ENCODE data around the gene SIX1. TPM values are rescaled to one million over a fixed set of nuclear protein-coding genes. Genes with fewer than 3 reads are reported as not detected.

SIX1 gene
- total RNA-seq, 1 experiment from 2014 or later, result 0.32 TPM

DNA sequence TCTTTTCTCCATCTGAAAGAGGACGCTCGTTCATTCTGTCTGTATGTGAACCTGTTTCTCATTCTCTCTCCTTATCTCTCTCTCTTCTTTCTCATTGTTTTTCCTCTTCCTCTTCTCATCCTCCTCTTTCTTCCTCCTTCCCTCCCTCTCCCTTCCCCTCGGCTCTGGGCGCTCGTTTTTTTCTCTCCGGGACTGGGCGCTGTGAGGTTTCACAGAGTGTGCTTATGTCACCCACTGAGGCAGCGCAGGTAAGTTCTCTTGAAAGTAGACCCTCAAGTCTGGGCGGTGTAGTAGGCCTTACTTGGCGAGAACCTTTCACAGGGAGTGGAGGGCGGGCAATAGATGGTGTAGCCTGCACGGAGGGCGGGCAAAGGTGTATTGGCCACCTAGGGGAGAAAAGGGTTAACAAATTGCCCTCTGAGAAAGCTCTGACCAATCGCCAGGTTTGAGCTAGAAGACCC is 4.5 kb upstream of the SIX1 start:
- Mint-ChIP-seq H3K36me3 (ENCODE audit: insufficient read depth, unreplicated experiment) (peaks cover 9% of the 10 kb centered on the region), H3K4me1 (ENCODE audit: low read depth, unreplicated experiment) (peaks cover 31% of the 10 kb centered on the region), H3K4me3 (ENCODE audit: unreplicated experiment) (no peak overlapping the region), H3K27me3 (ENCODE audit: insufficient read depth, unreplicated experiment) (peaks cover 24% of the 10 kb centered on the region), H3K9me3 (ENCODE audit: unreplicated experiment) (no peaks in the 10 kb centered on the region), H3K27ac (ENCODE audit: unreplicated experiment) (no peak overlapping the region)
- DNase-seq, result no peak
- ChIA-PET CTCF (no interaction called here), POLR2A (no interaction called here)
- no peak for TF ChIP-seq CTCF (IDR thresholded peaks at IDR 0.05; ENCODE audit: insufficient read depth in 1 of 2, low read depth in 1 of 2, low read length in 1 of 2, severe bottlenecking in 1 of 2, unreplicated experiment in 1 of 2)
- intact Hi-C loops (cut with micrococcal nuclease; ENCODE audit: unreplicated experiment), result no loop called here
- peaks cover 1% of the 10 kb centered on the region for H3K27me3 ChIP-seq (replicated peaks; ENCODE audit: control insufficient read depth, insufficient read depth, low read length)
- H3K36me3 ChIP-seq (ENCODE audit: control insufficient read depth, insufficient read depth, low read length), result no peaks in the 10 kb centered on the region
- H3K4me3 ChIP-seq (ENCODE audit: low read depth, low read length), result no peak overlapping the region
- no TSS peak for BruUV-seq (replicated peaks)
- no peaks in the 10 kb centered on the region for H3K9me3 ChIP-seq
- H3K4me1 ChIP-seq, result peaks cover 26% of the 10 kb centered on the region

GRCh38 chr14:60652674-60653651 is 3.7 kb upstream of the SIX1 start:
- TF ChIP-seq CTCF (IDR thresholded peaks at IDR 0.05; ENCODE audit: insufficient read depth in 1 of 2, low read depth in 1 of 2, low read length in 1 of 2, severe bottlenecking in 1 of 2, unreplicated experiment in 1 of 2), result no peak
- H3K9me3 Mint-ChIP-seq (ENCODE audit: unreplicated experiment), result no peaks in the 10 kb centered on the region
- no peaks in the 10 kb centered on the region for H3K9me3 ChIP-seq
- H3K36me3 ChIP-seq (ENCODE audit: control insufficient read depth, insufficient read depth, low read length), result no peaks in the 10 kb centered on the region
- ChIA-PET CTCF (no interaction called here), POLR2A (no interaction called here)
- peaks cover 4% of the 10 kb centered on the region for H3K27me3 ChIP-seq (replicated peaks; ENCODE audit: control insufficient read depth, insufficient read depth, low read length)
- intact Hi-C loops (cut with micrococcal nuclease; ENCODE audit: unreplicated experiment), result no loop called here
- H3K4me1 Mint-ChIP-seq (ENCODE audit: low read depth, unreplicated experiment), result peaks cover 24% of the 10 kb centered on the region
- peaks cover 31% of the 10 kb centered on the region for H3K4me1 ChIP-seq
- peaks cover 9% of the 10 kb centered on the region for H3K36me3 Mint-ChIP-seq (ENCODE audit: insufficient read depth, unreplicated experiment)
- BruUV-seq (replicated peaks), result no TSS peak
- H3K4me3 Mint-ChIP-seq (ENCODE audit: unreplicated experiment), result no peak overlapping the region
- no peak overlapping the region for H3K27ac Mint-ChIP-seq (ENCODE audit: unreplicated experiment)
- H3K4me3 ChIP-seq (ENCODE audit: low read depth, low read length), result no peak overlapping the region
- H3K27me3 Mint-ChIP-seq (ENCODE audit: insufficient read depth, unreplicated experiment), result peaks cover 23% of the 10 kb centered on the region
- DNase-seq, result no peak

DNA sequence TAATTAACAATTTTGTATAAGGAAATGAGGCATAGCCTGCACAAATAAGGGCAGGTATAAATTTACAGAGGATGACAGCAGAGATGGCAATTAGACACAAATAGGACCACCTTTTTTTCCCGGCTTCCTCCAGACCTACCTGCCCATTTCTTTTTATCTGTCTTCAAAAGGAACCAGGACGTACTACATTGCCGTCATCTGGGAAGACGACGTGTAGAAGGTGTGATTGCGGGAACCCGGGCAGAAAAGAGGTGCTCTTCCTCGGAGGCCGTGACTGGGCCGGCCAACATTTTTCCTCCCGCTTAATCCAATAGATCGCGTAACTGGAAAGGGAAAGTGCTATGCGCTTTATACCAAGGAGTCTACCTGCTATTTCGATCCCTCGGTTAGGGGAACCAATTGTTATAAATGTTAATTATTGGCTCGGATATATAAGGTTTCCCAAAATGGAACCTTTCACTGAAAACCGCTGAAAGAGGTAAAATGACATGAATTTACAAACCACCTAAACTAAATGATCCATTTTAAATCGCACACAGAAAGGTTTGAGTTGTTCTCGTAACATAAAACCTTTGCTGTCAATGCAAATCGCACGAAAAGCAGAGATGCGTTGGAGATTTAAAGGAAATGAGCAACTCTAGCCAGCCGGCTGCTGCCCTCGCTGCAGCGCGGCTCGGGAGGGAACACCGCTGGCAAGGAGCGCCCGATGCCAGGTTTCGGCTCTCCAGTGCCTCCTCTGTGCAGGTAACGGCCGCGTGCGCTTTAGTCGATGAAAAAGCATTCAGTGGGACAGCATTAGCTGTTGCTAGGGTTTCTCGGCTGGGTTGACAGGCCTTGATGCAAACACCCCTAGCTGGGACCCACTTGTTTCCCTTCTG is 2.8 kb upstream of the SIX1 start:
- H3K27me3 Mint-ChIP-seq (ENCODE audit: insufficient read depth, unreplicated experiment), result peaks cover 26% of the 10 kb centered on the region
- no peak for DNase-seq

More for the DNA sequence above, 2.8 kb upstream of the SIX1 start:
- Mint-ChIP-seq H3K4me3 (ENCODE audit: unreplicated experiment) (no peak overlapping the region), H3K9me3 (ENCODE audit: unreplicated experiment) (no peaks in the 10 kb centered on the region), H3K36me3 (ENCODE audit: insufficient read depth, unreplicated experiment) (peaks cover 9% of the 10 kb centered on the region), H3K4me1 (ENCODE audit: low read depth, unreplicated experiment) (peaks cover 21% of the 10 kb centered on the region), H3K27ac (ENCODE audit: unreplicated experiment) (no peak overlapping the region)
- ChIA-PET CTCF (no interaction called here), POLR2A (no interaction called here)
- Histone ChIP-seq H3K4me3 (ENCODE audit: low read depth, low read length) (no peak overlapping the region), H3K4me1 (peaks cover 32% of the 10 kb centered on the region), H3K27me3 (replicated peaks; ENCODE audit: control insufficient read depth, insufficient read depth, low read length) (peaks cover 7% of the 10 kb centered on the region), H3K36me3 (ENCODE audit: control insufficient read depth, insufficient read depth, low read length) (no peaks in the 10 kb centered on the region), H3K9me3 (no peaks in the 10 kb centered on the region)
- BruUV-seq (replicated peaks), result no TSS peak
- TF ChIP-seq CTCF (IDR thresholded peaks at IDR 0.05; ENCODE audit: insufficient read depth in 1 of 2, low read depth in 1 of 2, low read length in 1 of 2, severe bottlenecking in 1 of 2, unreplicated experiment in 1 of 2), result no peak
- intact Hi-C loops (cut with micrococcal nuclease; ENCODE audit: unreplicated experiment), result no loop called here
